ENCODE measurements around the gene ABCB8.
"Not testable (repeated sequence)": the region's sequence is repeated elsewhere in the genome, so short reads cannot be mapped to it uniquely, and the experiment has no call there.

Gene ABCB8

GRCh38 chr7:150999001-150999400, 29.2 kb upstream of the ABCB8 start:
- no peak for DNase-seq

- no peak for DNase-seq
Measured at GRCh38 chr7:150999497-151000230, 28.6 kb upstream of the ABCB8 start.

DNA sequence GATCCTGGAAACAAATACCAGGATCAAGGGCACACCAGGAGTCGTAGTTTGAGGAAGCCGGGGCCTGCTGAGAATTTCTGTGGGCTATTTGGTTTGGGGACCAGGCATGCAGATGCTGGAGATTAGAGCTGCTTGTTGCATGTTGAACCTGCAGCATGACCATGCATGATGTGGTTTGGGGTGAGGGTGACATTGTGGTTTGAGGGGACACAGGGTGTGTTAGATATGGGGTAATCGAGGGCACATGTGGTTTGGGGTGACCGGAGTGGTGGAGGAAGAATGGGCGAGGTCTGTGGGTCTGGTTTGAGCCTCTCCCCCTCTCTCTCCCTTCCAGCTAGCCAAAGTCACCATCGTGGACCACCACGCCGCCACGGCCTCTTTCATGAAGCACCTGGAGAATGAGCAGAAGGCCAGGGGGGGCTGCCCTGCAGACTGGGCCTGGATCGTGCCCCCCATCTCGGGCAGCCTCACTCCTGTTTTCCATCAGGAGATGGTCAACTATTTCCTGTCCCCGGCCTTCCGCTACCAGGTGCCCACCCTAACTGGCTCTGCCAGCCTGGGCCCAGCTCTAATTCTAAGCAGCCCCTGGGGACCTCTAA, 27.3 kb upstream of the ABCB8 start:
- no peak for DNase-seq

DNA sequence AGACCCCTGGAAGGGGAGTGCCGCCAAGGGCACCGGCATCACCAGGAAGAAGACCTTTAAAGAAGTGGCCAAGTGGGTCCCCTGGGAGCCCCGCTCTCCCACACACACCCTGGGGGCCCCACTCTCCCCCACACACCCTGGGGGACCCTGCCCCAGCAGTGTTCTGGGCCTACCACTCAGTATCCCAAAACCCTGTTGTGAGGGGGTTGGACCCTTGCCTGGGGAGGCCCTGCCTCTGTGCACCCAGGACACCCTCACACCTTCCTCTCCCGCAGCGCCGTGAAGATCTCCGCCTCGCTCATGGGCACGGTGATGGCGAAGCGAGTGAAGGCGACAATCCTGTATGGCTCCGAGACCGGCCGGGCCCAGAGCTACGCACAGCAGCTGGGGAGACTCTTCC, 26.7 kb upstream of the ABCB8 start:
- no peak for DNase-seq

DNA sequence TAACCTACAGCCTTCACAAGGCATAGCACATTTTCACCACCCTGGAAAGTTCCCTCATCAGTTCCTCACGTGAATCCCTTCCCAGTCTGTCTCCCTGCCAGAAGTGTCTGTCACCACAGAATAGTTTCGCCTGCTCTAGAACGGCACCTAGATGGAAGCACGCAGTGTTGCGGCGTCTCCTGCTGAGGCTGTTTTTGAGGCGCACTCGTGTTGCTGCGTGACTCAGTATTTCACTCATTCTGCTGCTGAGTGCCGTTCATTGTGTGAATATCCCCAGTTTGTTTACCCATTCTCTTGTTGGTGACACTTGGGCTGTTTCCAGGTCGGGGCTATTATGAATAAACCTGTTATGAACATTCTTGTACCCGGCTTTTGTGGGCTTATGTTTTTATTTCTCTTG, 24.7 kb upstream of the ABCB8 start:
- no peak for DNase-seq

- no peak for DNase-seq
Measured at GRCh38 chr7:151005566-151005965, 22.7 kb upstream of the ABCB8 start.

DNA sequence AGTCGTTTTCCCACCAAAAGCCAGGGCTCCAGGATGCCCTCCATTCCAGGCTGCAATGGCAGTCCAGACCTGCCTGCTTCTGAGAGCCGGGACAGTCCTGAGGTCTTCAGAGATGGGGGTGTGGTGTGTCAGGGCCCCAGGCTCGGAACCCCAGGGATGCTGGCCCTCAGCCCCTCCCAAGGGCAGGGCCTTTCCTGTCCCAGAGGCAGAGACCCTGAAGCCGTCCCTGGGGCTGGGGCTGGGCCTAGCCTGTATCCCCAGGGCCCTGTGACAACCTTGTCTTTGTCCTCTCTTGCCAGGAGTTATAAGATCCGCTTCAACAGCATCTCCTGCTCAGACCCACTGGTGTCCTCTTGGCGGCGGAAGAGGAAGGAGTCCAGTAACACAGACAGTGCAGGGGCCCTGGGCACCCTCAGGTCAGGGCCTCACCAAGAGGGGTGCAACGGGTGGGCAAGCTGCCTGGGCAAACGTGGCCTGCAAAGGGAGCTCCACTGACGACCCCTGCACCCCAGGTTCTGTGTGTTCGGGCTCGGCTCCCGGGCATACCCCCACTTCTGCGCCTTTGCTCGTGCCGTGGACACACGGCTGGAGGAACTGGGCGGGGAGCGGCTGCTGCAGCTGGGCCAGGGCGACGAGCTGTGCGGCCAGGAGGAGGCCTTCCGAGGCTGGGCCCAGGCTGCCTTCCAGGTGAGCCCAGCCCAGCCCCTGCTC, 21.5 kb upstream of the ABCB8 start:
- no peak for DNase-seq

DNA sequence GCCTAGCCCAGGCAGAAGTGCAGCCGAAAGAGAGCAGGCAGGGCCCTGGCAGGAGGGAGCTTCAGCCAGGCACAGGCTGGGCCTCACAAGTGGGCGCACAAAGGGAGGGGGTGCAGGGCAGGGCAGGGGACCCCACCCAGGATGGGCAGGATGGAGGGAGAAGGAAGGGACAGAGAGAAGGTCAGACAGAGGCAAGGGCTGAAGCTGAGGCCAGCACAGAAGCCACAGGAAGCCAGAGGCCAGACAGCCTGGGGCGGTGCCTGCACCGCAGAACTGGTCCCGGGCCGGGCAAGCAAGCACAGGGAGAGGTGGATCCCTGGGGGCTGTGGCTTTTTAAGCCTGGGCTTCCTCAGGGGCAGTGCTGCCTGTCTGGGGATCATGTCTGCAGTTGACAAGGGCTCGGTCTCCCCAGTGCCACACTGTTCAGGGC, 20.8 kb upstream of the ABCB8 start:
- no peak for DNase-seq

- no peak for DNase-seq
Measured at GRCh38 chr7:151008143-151008510, 20.1 kb upstream of the ABCB8 start.

DNA sequence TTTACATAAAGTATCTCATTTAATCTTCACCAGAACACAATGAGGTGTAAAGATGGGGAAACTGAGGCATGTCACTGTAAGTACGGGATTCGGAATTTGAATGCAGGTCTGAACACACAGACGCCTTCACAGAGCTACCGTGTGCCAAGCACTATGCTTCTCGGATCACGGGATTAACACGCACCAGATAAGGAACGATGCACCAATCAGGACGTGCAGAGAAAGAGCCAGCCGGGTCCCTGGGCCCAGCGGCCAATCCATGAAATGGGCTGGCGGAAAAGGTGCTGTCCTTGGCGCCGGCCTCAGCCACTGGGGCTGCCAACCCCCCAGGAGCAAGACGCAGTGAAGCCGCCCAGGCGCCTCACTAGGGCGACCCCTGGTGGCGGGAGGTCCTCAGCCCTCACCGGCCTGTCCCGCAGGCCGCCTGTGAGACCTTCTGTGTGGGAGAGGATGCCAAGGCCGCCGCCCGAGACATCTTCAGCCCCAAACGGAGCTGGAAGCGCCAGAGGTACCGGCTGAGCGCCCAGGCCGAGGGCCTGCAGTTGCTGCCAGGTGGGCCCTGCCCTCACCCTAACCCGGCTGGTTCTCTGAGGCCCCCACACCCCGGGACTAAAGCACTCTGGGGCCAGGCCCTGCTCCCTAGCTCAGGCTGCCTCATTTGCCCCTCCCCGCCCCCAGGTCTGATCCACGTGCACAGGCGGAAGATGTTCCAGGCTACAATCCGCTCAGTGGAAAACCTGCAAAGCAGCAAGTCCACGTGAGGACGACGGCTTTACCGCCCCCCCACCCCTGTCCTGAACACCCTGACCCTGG, 19.5 kb upstream of the ABCB8 start:
- DNase-seq, result no peak

GRCh38 chr7:151009327-151010036, 18.8 kb upstream of the ABCB8 start:
- no peak for DNase-seq

DNA sequence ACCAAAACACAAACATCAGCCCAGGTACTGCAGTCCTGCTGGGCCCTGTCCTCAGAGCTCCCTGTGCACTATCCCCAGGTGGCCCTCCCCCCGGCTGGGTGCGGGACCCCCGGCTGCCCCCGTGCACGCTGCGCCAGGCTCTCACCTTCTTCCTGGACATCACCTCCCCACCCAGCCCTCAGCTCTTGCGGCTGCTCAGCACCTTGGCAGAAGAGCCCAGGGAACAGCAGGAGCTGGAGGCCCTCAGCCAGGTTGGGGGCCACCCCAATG, 18.3 kb upstream of the ABCB8 start:
- DNase-seq, result no peak

- DNase-seq, result no peak
Measured at GRCh38 chr7:151010307-151011096, 17.7 kb upstream of the ABCB8 start.

- DNase-seq, result no peak
Measured at GRCh38 chr7:151011097-151011409, 17.2 kb upstream of the ABCB8 start.

DNA sequence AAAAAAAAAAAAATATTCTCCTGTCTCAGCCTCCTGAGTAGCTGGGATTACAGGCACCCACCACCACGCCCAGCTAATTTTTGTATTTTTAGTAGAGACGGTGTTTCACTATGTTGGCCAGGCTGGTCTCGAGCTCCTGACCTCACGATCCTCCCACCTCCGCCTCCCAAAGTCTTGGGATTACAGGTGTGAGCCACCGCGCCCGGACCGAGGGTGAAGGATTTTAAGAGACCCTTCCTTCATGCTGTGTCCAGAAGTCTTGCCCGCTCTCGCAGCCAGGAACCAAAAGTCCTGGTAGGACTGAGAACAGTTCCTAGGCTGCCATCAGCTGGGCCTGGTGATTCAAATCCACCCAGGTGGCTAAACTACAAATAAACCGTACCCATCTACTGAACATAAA, 16.6 kb upstream of the ABCB8 start:
- DNase-seq, result not testable (repeated sequence)

DNA sequence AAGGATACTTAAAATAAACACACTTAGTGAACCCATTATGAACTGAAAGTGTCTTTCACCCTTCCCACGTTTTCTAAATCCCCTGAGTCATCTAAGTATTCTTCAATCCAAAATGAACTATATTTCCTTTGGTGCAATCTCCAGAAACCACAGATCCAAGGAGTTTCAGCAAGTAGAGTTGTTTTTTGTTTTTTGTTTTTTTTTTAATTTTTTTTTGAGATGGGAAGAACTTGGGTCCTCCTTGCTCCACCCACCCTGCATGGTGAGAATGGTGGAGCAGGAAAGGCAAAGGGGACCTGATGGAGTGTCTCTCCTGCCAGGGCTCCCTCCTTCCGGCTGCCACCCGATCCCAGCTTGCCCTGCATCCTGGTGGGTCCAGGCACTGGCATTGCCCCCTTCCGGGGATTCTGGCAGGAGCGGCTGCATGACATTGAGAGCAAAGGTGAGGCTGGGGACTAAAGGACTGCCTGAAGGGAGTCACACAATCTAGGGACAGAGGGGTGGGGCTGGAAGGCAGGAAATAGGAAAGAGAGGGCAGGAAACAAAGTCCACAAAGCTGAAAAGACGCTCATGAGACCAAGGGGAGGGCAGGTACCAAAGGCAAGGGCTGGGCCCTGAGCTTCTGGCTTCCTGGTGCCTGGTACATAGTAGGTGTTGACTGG, 16.1 kb upstream of the ABCB8 start:
- no peak for DNase-seq

GRCh38 chr7:151012911-151013347, 15.3 kb upstream of the ABCB8 start:
- DNase-seq, result no peak

GRCh38 chr7:151013356-151013732, 14.9 kb upstream of the ABCB8 start:
- no peak for DNase-seq

- DNase-seq, result no peak
Measured at GRCh38 chr7:151013733-151014497, 14.3 kb upstream of the ABCB8 start.

DNA sequence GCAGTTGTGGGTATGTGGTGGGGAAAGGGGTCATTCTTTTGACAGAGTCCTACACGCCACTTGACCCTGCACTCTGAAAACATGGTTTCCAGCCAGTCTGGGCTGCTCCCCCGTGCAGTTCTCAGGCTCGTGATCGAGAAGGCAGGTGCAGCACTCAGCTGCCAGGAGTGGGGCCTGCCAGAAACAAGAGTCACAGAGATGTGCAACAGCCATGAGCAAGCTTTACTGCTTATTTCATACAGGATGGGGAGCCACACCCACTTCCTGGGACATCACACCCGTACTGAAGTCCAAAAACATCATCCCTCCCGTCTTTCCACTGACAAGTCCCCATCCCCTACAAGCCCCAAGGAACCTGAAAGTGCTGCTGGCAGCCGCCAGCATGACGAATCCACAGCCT, 13.3 kb upstream of the ABCB8 start:
- DNase-seq, result no peak

- no peak for DNase-seq
Measured at GRCh38 chr7:151015967-151016366, 12.3 kb upstream of the ABCB8 start.

All from NCI-H187 treated with DMSO at 0.1 percent for 48 hours (cell line).